22Rv1 (cell line): ENCODE data around the gene PREX1.

ENCODE experiments used
- H3K27ac ChIP-seq: fragments of 450-650 bp; 2 replicates; pipeline ENCODE4 v1.5.1; 2017
- CTCF ChIP-seq: fragments of 450-650 bp; IDR thresholded peaks from 2 replicates; pipeline ENCODE4 v1.5.1; 2017; ENCODE audit warnings: mild to moderate bottlenecking
- ZFX ChIP-seq: fragments of 450-650 bp; IDR thresholded peaks from 2 replicates; pipeline ENCODE4 v1.6.1; 2017; ENCODE audit warnings: antibody characterized with exemption, borderline replicate concordance

Gene PREX1

GRCh38 chr20:48839154-48839917, 11.5 kb upstream of the PREX1 start:
- H3K27ac ChIP-seq = no peak overlapping the region
- TF ChIP-seq CTCF (no peak), ZFX (no peak)

GRCh38 chr20:48837014-48837413, 9.2 kb upstream of the PREX1 start:
- H3K27ac ChIP-seq = no peak overlapping the region
- TF ChIP-seq CTCF (no peak), ZFX (no peak)

GRCh38 chr20:48835390-48835789, 7.6 kb upstream of the PREX1 start:
- H3K27ac ChIP-seq = no peak overlapping the region
- no peak for TF ChIP-seq ZFX
- no peak for TF ChIP-seq CTCF

GRCh38 chr20:48834278-48834677, 6.5 kb upstream of the PREX1 start:
- TF ChIP-seq ZFX = no peak
- no peak for TF ChIP-seq CTCF
- H3K27ac ChIP-seq = no peak overlapping the region

GRCh38 chr20:48832405-48832730, 4.6 kb upstream of the PREX1 start:
- no peak overlapping the region for H3K27ac ChIP-seq
- TF ChIP-seq ZFX (no peak), CTCF (no peak)

GRCh38 chr20:48831718-48832404, 4.1 kb upstream of the PREX1 start:
- TF ChIP-seq CTCF = no peak
- TF ChIP-seq ZFX = no peak
- H3K27ac ChIP-seq = no peak overlapping the region

GRCh38 chr20:48830826-48831318, 3.1 kb upstream of the PREX1 start:
- no peak overlapping the region for H3K27ac ChIP-seq
- no peak for TF ChIP-seq ZFX
- TF ChIP-seq CTCF = no peak
